HCT116 (cell line): ENCODE data around the gene NTNG2. TPM values are rescaled to one million over a fixed set of nuclear protein-coding genes. Genes with fewer than 3 reads are reported as not detected.

Experiments
- ATAC-seq: fragments of 200-7000 bp; cut with Tn5 transposase; 2 replicates; pipeline ENCODE4 v1.9.1; 2020; ENCODE audit warnings: mild to moderate bottlenecking, moderate library complexity
- BruUV-seq: library from RNA; stranded (reverse); fragments of 400-500 nt; replicated peaks from 2 replicates; lab custom pipeline; 2021; lab: Mats Ljungman, UMichigan
- CTCF ChIA-PET: fragments of 300-600 bp; sonication (Branson Sonifier 250); formaldehyde crosslinking; loops from one replicate; lab custom pipeline; 2021; ENCODE audit warnings: antibody characterized with exemption; lab: Charles Lee
- POLR2A ChIA-PET: fragments of 300-600, 350-600 bp; sonication (Branson Sonifier 250); formaldehyde crosslinking; loops from one replicate; lab custom pipeline; 2021; ENCODE audit warnings: antibody characterized with exemption; lab: Charles Lee
- RAD21 ChIA-PET, 2 experiments: fragments of 300-600 bp; sonication (Branson Sonifier 250); formaldehyde crosslinking; loops; one replicate each; lab custom pipeline; 2023; ENCODE audit warnings: low total read pairs in 2 of 2; ENCODE audit not compliant: uncharacterized antibody in 2 of 2, unreplicated experiment in 2 of 2, low non-redundant PET in 1 of 2; lab: Charles Lee
- DNase-seq: peaks from one replicate; pipeline ENCODE4 v3.0.0-alpha.2; 2010; ENCODE audit warnings: low read depth, low spot score
- H2AFZ ChIP-seq: fragments of 200-600 bp; shearing (Covaris generic), sonication (generic); 2 replicates; pipeline ENCODE4 v1.6.1; 2017; ENCODE audit warnings: low read depth, mixed run types, mixed read lengths, antibody characterized with exemption, low read length; ENCODE audit not compliant: poor library complexity, severe bottlenecking
- H3K27ac ChIP-seq: 2 replicates; pipeline ENCODE4 v1.5.1; 2012; ENCODE audit warnings: low read depth, low read length
- H3K27me3 ChIP-seq: fragments of 200-600 bp; sonication (generic); 2 replicates; pipeline ENCODE4 v1.6.1; 2016; ENCODE audit warnings: mixed run types, low read length, mixed read lengths; ENCODE audit not compliant: insufficient read depth
- H3K36me3 ChIP-seq, 2 experiments: fragments of 200-500 bp in 1 of 2; fragments of 200-600 bp in 1 of 2; sonication (Bioruptor generic) in 1 of 2; sonication (generic) in 1 of 2; 2 replicates each; pipeline versions ENCODE4 v1.5.1 to v1.6.1; 2014 to 2016; ENCODE audit warnings: low read length in 2 of 2, inconsistent platforms in 1 of 2, mixed read lengths in 1 of 2, mixed run types in 1 of 2; ENCODE audit not compliant: insufficient read depth in 2 of 2, control insufficient read depth in 1 of 2
- H3K4me1 ChIP-seq, 2 experiments: fragments of 200-600 bp in 1 of 2; sonication (generic) in 1 of 2; 2 replicates each; pipeline versions ENCODE4 v1.5.1 to v1.6.1; 2012 to 2017; ENCODE audit warnings: low read length in 2 of 2, inconsistent platforms in 1 of 2, mild to moderate bottlenecking in 1 of 2, mixed read lengths in 1 of 2, mixed run types in 1 of 2, moderate library complexity in 1 of 2; ENCODE audit not compliant: insufficient read depth in 2 of 2, control insufficient read depth in 1 of 2
- H3K4me2 ChIP-seq: fragments of 200-600 bp; sonication (generic); 2 replicates; pipeline ENCODE4 v1.6.1; 2017; ENCODE audit warnings: mixed run types, low read length, mixed read lengths
- H3K4me3 ChIP-seq, 2 experiments: fragments of 200-600 bp in 1 of 2; sonication (generic) in 1 of 2; replicated peaks in 1 of 2; 2 replicates each; pipeline ENCODE4 v1.5.1; 2011 to 2016; ENCODE audit warnings: low read length in 2 of 2, control low read depth in 1 of 2, low read depth in 1 of 2, mild to moderate bottlenecking in 1 of 2, mixed read lengths in 1 of 2, mixed run types in 1 of 2
- H3K79me2 ChIP-seq: fragments of 200-600 bp; sonication (generic); 2 replicates; pipeline ENCODE4 v1.6.1; 2017; ENCODE audit warnings: mild to moderate bottlenecking, mixed run types, low read length, moderate library complexity, mixed read lengths; ENCODE audit not compliant: insufficient read depth
- H3K9ac ChIP-seq: fragments of 200-600 bp; sonication (generic); 2 replicates; pipeline ENCODE4 v1.6.1; 2016; ENCODE audit warnings: low read length, mixed read lengths
- H3K9me2 ChIP-seq: fragments of 200-600 bp; sonication (generic), shearing (Covaris generic); 2 replicates; pipeline ENCODE4 v1.6.1; 2017; ENCODE audit warnings: mixed run types, mild to moderate bottlenecking, moderate library complexity; ENCODE audit not compliant: insufficient read depth
- H3K9me3 ChIP-seq, 2 experiments: fragments of 200-500 bp in 1 of 2; fragments of 200-600 bp in 1 of 2; sonication (Bioruptor generic) in 1 of 2; sonication (generic) in 1 of 2; 2 replicates each; pipeline ENCODE4 v1.6.1; 2014 to 2017; ENCODE audit warnings: low read length in 2 of 2, mixed read lengths in 2 of 2, inconsistent platforms in 1 of 2, low read depth in 1 of 2, mild to moderate bottlenecking in 1 of 2, mixed run types in 1 of 2, moderate library complexity in 1 of 2; ENCODE audit not compliant: control insufficient read depth in 1 of 2, insufficient read depth in 1 of 2
- H4K20me1 ChIP-seq: fragments of 200-600 bp; sonication (generic), shearing (Covaris generic); 2 replicates; pipeline ENCODE4 v1.6.1; 2017; ENCODE audit warnings: mixed run types, mild to moderate bottlenecking, moderate library complexity; ENCODE audit not compliant: insufficient read depth
- CBX3 ChIP-seq: IDR thresholded peaks from 2 replicates; pipeline ENCODE4 v1.6.1; 2012; ENCODE audit warnings: low read depth
- CEBPB ChIP-seq: IDR thresholded peaks from 2 replicates; pipeline ENCODE4 v1.6.1; 2012; ENCODE audit warnings: low read depth
- EGR1 ChIP-seq: IDR thresholded peaks from 2 replicates; pipeline ENCODE4 v1.6.1; 2012; ENCODE audit warnings: low read depth
- EZH2 ChIP-seq: fragments of 200-600 bp; sonication (generic); IDR thresholded peaks from 2 replicates; pipeline ENCODE4 v1.6.1; 2017; ENCODE audit warnings: antibody characterized with exemption, mixed run types
- EZH2phosphoT487 ChIP-seq: fragments of 200-600 bp; IDR thresholded peaks from 2 replicates; pipeline ENCODE4 v1.6.1; 2018; ENCODE audit warnings: antibody characterized with exemption, borderline replicate concordance
- FOSL1 ChIP-seq: IDR thresholded peaks from 2 replicates; pipeline ENCODE4 v1.6.1; 2012; ENCODE audit warnings: low read depth
- JUND ChIP-seq: IDR thresholded peaks from 2 replicates; pipeline ENCODE4 v1.6.1; 2012
- POLR2A ChIP-seq: IDR thresholded peaks from 2 replicates; pipeline ENCODE4 v1.7.0; 2011; ENCODE audit warnings: borderline replicate concordance; ENCODE audit not compliant: insufficient read depth, insufficient read length; ENCODE audit errors: extremely low read depth
- POLR2AphosphoS5 ChIP-seq: IDR thresholded peaks from 2 replicates; pipeline ENCODE4 v1.6.1; 2011; ENCODE audit warnings: mild to moderate bottlenecking, low read depth, low read length, moderate library complexity
- RAD21 ChIP-seq: IDR thresholded peaks from 2 replicates; pipeline ENCODE4 v1.6.1; 2012; ENCODE audit warnings: low read depth, mild to moderate bottlenecking
- SIN3A ChIP-seq: IDR thresholded peaks from 2 replicates; pipeline ENCODE4 v1.6.1; 2012; ENCODE audit warnings: low read depth
- SRF ChIP-seq: IDR thresholded peaks from 2 replicates; pipeline ENCODE4 v1.6.1; 2012; ENCODE audit warnings: low read depth
- TCF7L2 ChIP-seq: IDR thresholded peaks from 2 replicates; pipeline ENCODE4 v1.7.0; 2011; ENCODE audit warnings: borderline replicate concordance, inconsistent platforms; ENCODE audit not compliant: insufficient read depth, insufficient read length; ENCODE audit errors: extremely low read depth
- ZFX ChIP-seq: fragments of 450-650 bp; IDR thresholded peaks from 2 replicates; pipeline ENCODE4 v1.6.1; 2017
- ZNF274 ChIP-seq: fragments of 200-500 bp; sonication (Bioruptor generic); IDR thresholded peaks from 2 replicates; pipeline ENCODE4 v1.6.1; 2014; ENCODE audit warnings: mild to moderate bottlenecking, low read depth, low read length, inconsistent platforms
- intact Hi-C: fragments of 100-400 bp; cut with micrococcal nuclease; formaldehyde crosslinking; loops from 2 replicates; pipeline ENCODE4 v1.10.0; 2022
- total RNA-seq: library from RNA; stranded (reverse); gene quantifications from one replicate; pipeline ENCODE4 v1.2.1, GENCODE V29; 2021; ENCODE audit not compliant: unreplicated experiment
- TF ChIP-seq, protein P1 (sequence below): IDR thresholded peaks from 2 replicates; pipeline ENCODE4 v1.6.1; 2011; ENCODE audit warnings: mild to moderate bottlenecking, low read length, moderate library complexity; ENCODE audit not compliant: insufficient replicate concordance; ENCODE audit errors: extremely low read depth
- TF ChIP-seq, protein P2 (sequence below): IDR thresholded peaks from 2 replicates; pipeline ENCODE4 v1.6.1; 2012

The NTNG2 gene
- total RNA-seq, 1 experiment from 2014 or later: 2.5 TPM

DNA sequence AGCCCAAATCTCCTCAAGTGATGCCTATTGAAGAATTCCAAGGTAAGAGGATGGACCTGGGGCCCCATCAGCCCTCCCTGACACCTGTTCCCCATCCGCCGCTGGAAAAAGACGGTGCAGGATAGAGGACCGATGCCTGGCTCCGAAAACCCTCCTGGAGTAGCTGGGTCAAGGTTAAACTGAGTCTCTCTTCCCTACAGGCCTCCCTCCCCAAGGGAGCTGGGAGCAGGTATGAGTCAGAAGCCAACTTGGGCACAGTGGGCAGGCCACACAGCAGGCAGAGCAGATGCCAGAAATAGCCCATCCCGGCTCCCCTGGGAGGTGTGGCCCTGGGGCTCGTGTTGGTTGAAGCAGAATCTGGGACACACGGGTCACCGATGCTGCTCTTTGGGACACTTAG lies 75.6 kb downstream of the NTNG2 start (continued):
- TF ChIP-seq, protein P1, sequence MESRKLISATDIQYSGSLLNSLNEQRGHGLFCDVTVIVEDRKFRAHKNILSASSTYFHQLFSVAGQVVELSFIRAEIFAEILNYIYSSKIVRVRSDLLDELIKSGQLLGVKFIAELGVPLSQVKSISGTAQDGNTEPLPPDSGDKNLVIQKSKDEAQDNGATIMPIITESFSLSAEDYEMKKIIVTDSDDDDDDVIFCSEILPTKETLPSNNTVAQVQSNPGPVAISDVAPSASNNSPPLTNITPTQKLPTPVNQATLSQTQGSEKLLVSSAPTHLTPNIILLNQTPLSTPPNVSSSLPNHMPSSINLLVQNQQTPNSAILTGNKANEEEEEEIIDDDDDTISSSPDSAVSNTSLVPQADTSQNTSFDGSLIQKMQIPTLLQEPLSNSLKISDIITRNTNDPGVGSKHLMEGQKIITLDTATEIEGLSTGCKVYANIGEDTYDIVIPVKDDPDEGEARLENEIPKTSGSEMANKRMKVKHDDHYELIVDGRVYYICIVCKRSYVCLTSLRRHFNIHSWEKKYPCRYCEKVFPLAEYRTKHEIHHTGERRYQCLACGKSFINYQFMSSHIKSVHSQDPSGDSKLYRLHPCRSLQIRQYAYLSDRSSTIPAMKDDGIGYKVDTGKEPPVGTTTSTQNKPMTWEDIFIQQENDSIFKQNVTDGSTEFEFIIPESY: no peak

DNA sequence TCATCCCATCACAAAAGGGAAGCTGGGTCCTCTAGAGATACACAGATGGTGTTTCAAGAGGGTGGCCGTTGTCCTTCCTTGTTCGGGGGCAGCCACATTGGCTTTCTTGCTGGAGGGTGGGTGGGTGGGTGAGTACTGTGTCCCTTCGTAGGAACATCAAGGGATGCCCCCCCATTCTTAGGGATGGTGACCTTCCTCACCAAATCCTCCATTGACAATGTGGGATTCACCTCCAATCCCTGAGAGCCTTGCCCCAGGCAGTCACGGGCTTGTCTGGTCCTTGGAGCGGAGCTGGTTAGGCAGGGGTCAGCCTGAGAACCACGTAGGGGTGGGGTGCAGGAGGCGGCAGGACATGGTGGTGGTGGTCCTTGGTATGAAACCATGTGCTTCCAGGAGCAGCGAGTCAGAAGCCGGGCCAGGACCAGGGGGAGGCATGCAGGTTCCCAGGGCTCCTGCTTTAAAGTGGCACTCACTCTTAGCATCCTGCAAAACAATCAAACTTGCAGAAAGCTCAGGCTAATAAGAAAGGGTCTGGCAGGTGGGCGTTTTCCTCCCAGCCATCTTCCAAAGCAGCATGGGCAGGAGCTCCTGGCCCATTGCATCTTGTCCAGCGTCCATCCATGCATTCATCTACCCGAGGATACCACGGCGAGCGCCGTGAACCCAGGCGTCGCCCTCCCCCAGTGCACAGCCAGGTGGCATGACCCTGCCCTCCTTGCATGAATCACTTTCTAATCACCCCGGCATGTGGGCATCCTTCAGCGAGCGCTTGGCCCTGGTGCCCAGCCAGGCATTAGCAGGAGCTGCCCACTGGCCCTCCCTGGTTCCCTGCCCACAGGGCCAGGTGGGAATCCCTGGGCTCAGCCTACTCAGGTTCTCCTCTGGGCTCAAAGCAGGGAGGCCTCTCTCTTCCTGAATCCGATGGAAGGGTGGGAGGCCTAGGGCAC lies 76.4 kb downstream of the NTNG2 start:
- H3K4me2 ChIP-seq: no peak overlapping the region
- no peaks in the 10 kb centered on the region for H4K20me1 ChIP-seq
- peaks cover 13 to 39% of the 10 kb centered on the region in 2 experiments for H3K4me1 ChIP-seq
- H3K4me3 ChIP-seq: no peak overlapping the region
- CTCF ChIA-PET: interaction anchor here (2.2 to 7.5 kb wide), 3 partner anchors 69 to 480 kb away, joined by 7 to 154 read pairs (median 7); no protein-coding TSS in a partner anchor
- H3K27ac ChIP-seq: no peak overlapping the region
- no peaks in the 10 kb centered on the region for H3K79me2 ChIP-seq
- intact Hi-C loops: no loop called here
- H3K36me3 ChIP-seq: no peaks in the 10 kb centered on the region
- DNase-seq: no peak
- H3K9ac ChIP-seq: no peak overlapping the region
- BruUV-seq: no TSS peak
- no peaks in the 10 kb centered on the region for H3K9me3 ChIP-seq
- RAD21 ChIA-PET: no interaction called here
- no peaks in the 10 kb centered on the region for H3K9me2 ChIP-seq
- POLR2A ChIA-PET: no interaction called here
- no peak for ATAC-seq
- no peaks in the 10 kb centered on the region for H3K27me3 ChIP-seq
- TF ChIP-seq EGR1: no peak
- TF ChIP-seq FOSL1: no peak
- TF ChIP-seq, protein P2, sequence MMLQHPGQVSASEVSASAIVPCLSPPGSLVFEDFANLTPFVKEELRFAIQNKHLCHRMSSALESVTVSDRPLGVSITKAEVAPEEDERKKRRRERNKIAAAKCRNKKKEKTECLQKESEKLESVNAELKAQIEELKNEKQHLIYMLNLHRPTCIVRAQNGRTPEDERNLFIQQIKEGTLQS: no peak
- no peak for TF ChIP-seq EZH2phosphoT487
- TF ChIP-seq EZH2: no peak
- TF ChIP-seq ZNF274: no peak
- no peak for TF ChIP-seq CEBPB
- TF ChIP-seq, protein P1: no peak
- no peak for TF ChIP-seq CBX3
- TF ChIP-seq RAD21: no peak
- no peak for TF ChIP-seq TCF7L2
- no peak for TF ChIP-seq POLR2A
- TF ChIP-seq POLR2AphosphoS5: no peak
- no peak for TF ChIP-seq SIN3A
- no peak for TF ChIP-seq SRF
- TF ChIP-seq ZFX: no peak
- TF ChIP-seq JUND: no peak
- no peak overlapping the region for H2AFZ ChIP-seq
